Activated CD8-positive, alpha-beta memory T cell treated with anti-CD3 and anti-CD28 coated beads, Interleukin-2, amount 10 ng/mL, durations not matched to agents 7 days and 5 days (primary cell): ENCODE data around the gene ADCK1. TPM values are rescaled to one million over a fixed set of nuclear protein-coding genes. Genes with fewer than 3 reads are reported as not detected.

Experiments used
- total RNA-seq, 2 experiments: library from RNA; stranded (reverse); gene quantifications; one replicate each; pipeline ENCODE4 v1.2.3, GENCODE V29; 2021

Gene ADCK1
- total RNA-seq, 2 experiments from 2014 or later: 2.5 to 3.5 TPM

Other genes starting within 250 kb of the ADCK1 start
- gene SPTLC2, start 183.5 kb upstream of the ADCK1 start, total RNA-seq: 10 to 100 TPM; 34.5 to 43.3 TPM
- 10 to 100 TPM; 12.3 to 19.6 TPM for gene ALKBH1, start 92.1 kb upstream of the ADCK1 start, total RNA-seq
- 10 to 100 TPM; 91.8 to 94.5 TPM for gene SLIRP, start 92.0 kb upstream of the ADCK1 start, total RNA-seq
- 100 to 1,000 TPM; 103 to 112 TPM for gene SNW1, start 39.0 kb upstream of the ADCK1 start, total RNA-seq